ENCODE data around the gene CSGALNACT2.

CSGALNACT2 gene

GRCh38 chr10:43090664-43091063 lies 47.6 kb upstream of the CSGALNACT2 start:
- Histone ChIP-seq H3K36me3 (ENCODE audit: insufficient read depth, low read length) (no peaks in the 10 kb centered on the region), H3K4me1 (ENCODE audit: insufficient read depth, low read length) (no peaks in the 10 kb centered on the region), H3K79me2 (ENCODE audit: insufficient read depth, low read length) (no peaks in the 10 kb centered on the region), H3K9ac (ENCODE audit: low read depth, low read length) (no peak overlapping the region), H3K9me3 (ENCODE audit: insufficient read depth, low read length, severe bottlenecking) (no peaks in the 10 kb centered on the region), H3K27ac (ENCODE audit: low read length) (no peak overlapping the region), H2AFZ (ENCODE audit: low read depth, low read length) (no peak overlapping the region), H3K4me3 (ENCODE audit: low read depth in 1 of 2, low read length in 2 of 2) (no peak overlapping the region), H4K20me1 (ENCODE audit: insufficient read depth, low read length) (no peaks in the 10 kb centered on the region; the same call in 1 of the 2 replicates), H3K4me2 (ENCODE audit: insufficient read depth, low read length) (no peak overlapping the region), H3K27me3 (ENCODE audit: insufficient read depth, low read length, poor library complexity) (no peaks in the 10 kb centered on the region)
- ATAC-seq (ENCODE audit: insufficient read depth, low read depth) (no peak), DNase-seq (no peak)
- TF ChIP-seq EZH2 (IDR thresholded peaks at IDR 0.05; ENCODE audit: borderline replicate concordance, low read depth, low read length, severe bottlenecking) (no peak), CTCF (IDR thresholded peaks at IDR 0.05; ENCODE audit: borderline replicate concordance, extremely low read depth, low read length, poor library complexity, severe bottlenecking) (no peak)

GRCh38 chr10:43091846-43092245 lies 46.4 kb upstream of the CSGALNACT2 start:
- ATAC-seq (ENCODE audit: insufficient read depth, low read depth) = no peak
- Histone ChIP-seq H3K4me3 (ENCODE audit: low read depth in 1 of 2, low read length in 2 of 2) (no peak overlapping the region), H3K27me3 (ENCODE audit: insufficient read depth, low read length, poor library complexity) (no peaks in the 10 kb centered on the region), H3K79me2 (ENCODE audit: insufficient read depth, low read length) (no peaks in the 10 kb centered on the region), H3K9ac (ENCODE audit: low read depth, low read length) (no peak overlapping the region), H3K9me3 (ENCODE audit: insufficient read depth, low read length, severe bottlenecking) (no peaks in the 10 kb centered on the region), H3K27ac (ENCODE audit: low read length) (no peak overlapping the region), H3K4me2 (ENCODE audit: insufficient read depth, low read length) (no peak overlapping the region), H2AFZ (ENCODE audit: low read depth, low read length) (no peak overlapping the region), H4K20me1 (ENCODE audit: insufficient read depth, low read length) (no peaks in the 10 kb centered on the region; the same call in 1 of the 2 replicates), H3K36me3 (ENCODE audit: insufficient read depth, low read length) (no peaks in the 10 kb centered on the region), H3K4me1 (ENCODE audit: insufficient read depth, low read length) (no peaks in the 10 kb centered on the region)
- TF ChIP-seq EZH2 (IDR thresholded peaks at IDR 0.05; ENCODE audit: borderline replicate concordance, low read depth, low read length, severe bottlenecking) (no peak), CTCF (IDR thresholded peaks at IDR 0.05; ENCODE audit: borderline replicate concordance, extremely low read depth, low read length, poor library complexity, severe bottlenecking) (no peak)
- DNase-seq = no peak

- Histone ChIP-seq H3K79me2 (ENCODE audit: insufficient read depth, low read length) (no peaks in the 10 kb centered on the region), H3K9ac (ENCODE audit: low read depth, low read length) (no peak overlapping the region), H4K20me1 (ENCODE audit: insufficient read depth, low read length) (no peaks in the 10 kb centered on the region; the same call in 1 of the 2 replicates), H3K27ac (ENCODE audit: low read length) (no peak overlapping the region), H2AFZ (ENCODE audit: low read depth, low read length) (no peak overlapping the region), H3K27me3 (ENCODE audit: insufficient read depth, low read length, poor library complexity) (no peaks in the 10 kb centered on the region), H3K36me3 (ENCODE audit: insufficient read depth, low read length) (no peaks in the 10 kb centered on the region), H3K9me3 (ENCODE audit: insufficient read depth, low read length, severe bottlenecking) (no peaks in the 10 kb centered on the region), H3K4me1 (ENCODE audit: insufficient read depth, low read length) (no peaks in the 10 kb centered on the region), H3K4me3 (ENCODE audit: low read depth in 1 of 2, low read length in 2 of 2) (no peak overlapping the region), H3K4me2 (ENCODE audit: insufficient read depth, low read length) (no peak overlapping the region)
- peak; percentile 17 for TF ChIP-seq CTCF (IDR thresholded peaks at IDR 0.05; ENCODE audit: borderline replicate concordance, extremely low read depth, low read length, poor library complexity, severe bottlenecking)
- TF ChIP-seq EZH2 (IDR thresholded peaks at IDR 0.05; ENCODE audit: borderline replicate concordance, low read depth, low read length, severe bottlenecking) = no peak
- DNase-seq (no peak), ATAC-seq (ENCODE audit: insufficient read depth, low read depth) (no peak; the same call in 2 of the 3 replicates)
These were observed 44.7 kb upstream of the CSGALNACT2 start for GRCh38 chr10:43093423-43094076.

Measured in DND-41 (cell line).